Gastroesophageal sphincter (tissue), 3 donors: ENCODE data around the gene TSHZ2.

Experiments used
- CTCF ChIP-seq, 4 experiments: fragments of 200-600 bp in 2 of 4; fragments of 450-650 bp in 2 of 4; sonication (generic) in 1 of 4; IDR thresholded peaks; one replicate each; pipeline ENCODE4 v1.5.1; 2017 to 2019; ENCODE audit warnings: antibody characterized with exemption in 4 of 4, mild to moderate bottlenecking in 2 of 4, moderate library complexity in 2 of 4
- POLR2A ChIP-seq, 2 donors: fragments of 450-650 bp; IDR thresholded peaks; one replicate each; pipeline ENCODE4 v1.6.1; 2017; ENCODE audit warnings: antibody characterized with exemption in 2 of 2, mild to moderate bottlenecking in 2 of 2, moderate library complexity in 1 of 2

DNA sequence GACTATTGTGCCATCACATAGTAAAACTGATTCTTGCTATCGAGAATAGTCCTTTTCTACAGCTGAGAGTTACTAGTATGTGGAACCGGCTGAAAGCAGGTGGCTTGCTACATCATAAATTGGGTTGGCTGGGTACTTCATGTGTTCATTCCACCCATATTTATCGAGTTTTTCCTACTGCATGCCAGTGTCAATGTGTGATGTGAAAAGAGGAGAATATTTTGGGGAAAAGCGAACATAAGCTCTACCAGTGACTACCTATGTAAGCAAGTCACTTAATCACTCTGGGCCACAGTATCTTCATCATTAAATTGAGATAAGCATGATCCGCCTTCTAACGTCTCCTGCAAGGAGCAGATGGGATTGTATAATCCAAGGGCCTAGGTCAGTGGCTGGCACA, 61.0 kb downstream of the TSHZ2 start:
- no peak for TF ChIP-seq POLR2A (IDR thresholded peaks at IDR 0.05)
- TF ChIP-seq CTCF (IDR thresholded peaks at IDR 0.05) = no peak
